Lung microvascular endothelial cell (primary cell): ENCODE measurements around the gene VGLL1. TPM values are rescaled to one million over a fixed set of nuclear protein-coding genes. Genes with fewer than 3 reads are reported as not detected.

Source experiments
- DNase-seq, 2 donors: peaks; one replicate each; pipeline versions ENCODE4 v3.0.0 to v3.0.0-alpha.2; 2010; ENCODE audit warnings: low read depth in 2 of 2
- total RNA-seq: library from RNA; depleted of rRNA; stranded (reverse); fragments of >200 nt; gene quantifications from 2 replicates; pipeline ENCODE4 v1.2.1, GENCODE V29; 2014

The VGLL1 gene
- not detected in 2 replicates for total RNA-seq

GRCh38 chrX:136531951-136532350 lies at the start of gene VGLL1:
Gene VGLL1 (plus strand): TSS chrX:136532215. CDS start chrX:136536021, 3,806 bp downstream.
- DNase-seq = no peak

DNA sequence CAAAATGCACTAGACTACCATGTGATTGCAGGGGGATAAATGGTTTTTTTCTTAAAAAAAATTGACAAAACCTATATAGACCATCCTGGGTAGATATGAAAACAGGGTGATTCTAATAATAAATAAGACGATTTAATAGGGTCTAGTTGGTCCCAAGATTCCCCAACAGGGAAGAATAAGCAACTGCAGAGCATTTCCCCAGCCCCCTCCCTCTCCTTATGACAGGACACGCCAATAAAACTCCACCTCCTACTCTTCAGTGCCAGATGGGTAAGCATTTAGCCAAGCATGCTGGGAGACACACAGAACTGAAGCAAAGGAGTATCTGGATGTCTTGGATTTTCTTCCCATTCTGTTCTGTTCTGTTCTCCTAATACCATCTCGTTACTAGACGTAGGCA lies 44.4 kb upstream of the VGLL1 start, which contains the start of gene BRS3:
Gene BRS3, plus strand, starts transcription at position 301 of the 400 bp plus-strand sequence. CDS start 168 bp downstream, outside the sequence.
- DNase-seq = no peak

DNA sequence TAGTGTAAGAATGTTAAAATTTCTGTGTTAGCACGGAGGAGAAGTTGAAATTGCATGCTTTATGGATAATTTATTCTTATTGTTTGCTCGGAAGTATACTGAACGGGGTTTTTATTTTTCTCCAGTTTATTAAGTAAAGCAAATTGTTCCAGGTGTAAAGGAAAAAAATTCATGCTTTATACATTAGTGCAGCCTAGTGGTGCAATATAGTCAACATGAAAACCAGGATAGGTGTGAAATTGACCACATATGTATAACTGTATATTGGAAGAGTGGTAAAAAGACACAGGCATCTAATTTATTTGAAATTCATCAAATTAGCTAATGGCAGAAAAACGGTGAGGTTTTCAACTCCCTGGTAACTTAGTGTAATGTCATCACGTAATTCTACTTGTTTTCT lies 43.3 kb upstream of the VGLL1 start:
- DNase-seq = no peak

- DNase-seq = no peak
These were observed 40.2 kb upstream of the VGLL1 start for GRCh38 chrX:136491832-136492231.

- DNase-seq = no peak
These were observed 39.0 kb upstream of the VGLL1 start for GRCh38 chrX:136493011-136493410.

GRCh38 chrX:136495043-136495442 lies 37.0 kb upstream of the VGLL1 start:
- DNase-seq = no peak

DNA sequence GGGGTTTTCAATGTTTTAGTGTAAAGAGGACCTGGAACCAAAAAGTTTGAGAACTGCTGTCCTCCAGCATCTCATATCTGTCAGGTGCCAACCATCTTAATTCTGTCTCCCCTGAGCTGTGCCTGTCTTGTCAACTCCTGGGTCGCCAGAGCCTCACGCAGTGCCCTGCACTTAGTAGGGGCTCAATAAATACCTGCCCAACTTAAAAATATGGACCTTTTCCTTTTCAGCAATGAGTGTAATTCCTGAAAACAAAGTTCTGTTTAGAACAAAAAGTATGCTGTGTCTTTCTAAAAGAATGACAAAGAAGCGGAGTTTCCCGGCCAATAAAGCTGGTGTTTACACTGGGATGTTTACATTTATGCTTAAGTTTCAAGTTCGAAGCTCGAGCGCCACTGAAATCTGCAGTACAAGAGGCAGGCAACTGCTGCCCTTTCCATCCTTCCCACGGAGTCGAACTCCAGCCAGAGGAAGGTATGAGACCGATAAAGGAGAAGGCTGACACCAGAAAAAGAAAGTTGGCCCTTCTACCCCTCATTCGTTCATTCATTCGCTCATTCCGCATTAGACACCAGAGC lies 35.7 kb upstream of the VGLL1 start:
- DNase-seq = no peak

DNA sequence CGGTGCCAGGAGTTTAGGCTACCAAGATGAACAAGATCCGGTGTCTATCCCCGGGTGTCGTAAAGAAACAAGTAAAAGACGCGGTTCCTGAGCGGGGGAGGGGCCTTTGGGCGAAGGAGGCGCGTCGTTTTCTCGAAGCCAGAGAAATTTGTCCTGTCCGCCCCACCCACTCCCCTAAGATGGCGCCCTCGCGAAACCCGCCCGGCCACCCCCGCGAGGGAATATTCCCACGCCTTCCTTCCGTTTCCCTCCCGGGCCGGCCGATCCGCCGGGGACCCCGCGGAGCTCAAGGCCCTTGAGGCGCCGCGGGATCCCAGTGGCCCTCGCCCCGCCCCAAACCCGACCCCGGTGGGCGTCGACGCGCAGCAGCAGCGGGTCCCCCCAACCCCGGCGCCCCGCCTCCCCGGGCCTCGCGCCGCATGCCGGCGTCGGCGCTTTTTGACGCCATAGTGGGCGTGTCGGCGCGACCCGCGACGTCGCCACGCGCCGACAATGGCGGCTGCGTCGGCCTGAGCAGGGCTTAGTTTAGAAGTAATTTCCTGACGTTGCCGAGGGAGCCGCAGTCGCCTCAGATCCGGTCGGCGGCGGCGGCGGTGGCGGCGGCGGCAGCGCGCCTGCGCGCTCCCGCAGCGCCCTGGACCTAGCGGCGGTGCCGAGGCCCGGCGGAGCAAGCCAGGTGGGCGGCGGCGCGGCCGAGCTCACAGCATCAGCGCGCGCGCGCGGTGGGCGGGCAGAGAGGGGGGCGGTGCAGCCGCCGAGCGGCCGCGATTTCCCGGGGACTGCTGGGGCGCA lies 35.1 kb upstream of the VGLL1 start:
- peak; percentile 86 to 88 for DNase-seq

- no peak for DNase-seq
These were observed 34.4 kb upstream of the VGLL1 start, which contains the start of gene HTATSF1 for GRCh38 chrX:136497556-136498052. Gene HTATSF1 (plus strand): TSS chrX:136497592. CDS start chrX:136497685, 93 bp downstream.

DNA sequence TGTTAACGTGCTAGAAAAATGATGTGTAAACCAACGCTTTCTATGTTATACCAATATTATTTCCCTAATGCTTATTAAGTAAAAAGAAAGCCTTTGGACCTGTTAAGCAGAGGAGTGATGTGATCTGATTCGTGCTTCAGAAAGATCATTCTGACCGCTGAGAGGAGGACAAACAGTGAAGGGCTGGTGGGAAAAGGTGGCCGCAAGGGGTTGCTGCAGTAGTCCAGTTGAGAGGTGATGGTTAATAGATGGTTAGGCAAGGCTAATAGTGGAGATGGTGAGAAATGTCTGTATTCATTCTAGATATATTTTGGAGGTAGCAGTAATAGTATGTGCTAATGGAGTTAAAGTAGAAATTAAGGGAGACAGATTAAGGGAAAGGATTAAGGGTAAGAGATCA lies 12.9 kb upstream of the VGLL1 start:
- no peak for DNase-seq

GRCh38 chrX:136523770-136524169 lies 8.2 kb upstream of the VGLL1 start:
- no peak for DNase-seq

GRCh38 chrX:136525738-136526606 lies 6.0 kb upstream of the VGLL1 start:
- DNase-seq = peak; percentile 46 to 61

DNA sequence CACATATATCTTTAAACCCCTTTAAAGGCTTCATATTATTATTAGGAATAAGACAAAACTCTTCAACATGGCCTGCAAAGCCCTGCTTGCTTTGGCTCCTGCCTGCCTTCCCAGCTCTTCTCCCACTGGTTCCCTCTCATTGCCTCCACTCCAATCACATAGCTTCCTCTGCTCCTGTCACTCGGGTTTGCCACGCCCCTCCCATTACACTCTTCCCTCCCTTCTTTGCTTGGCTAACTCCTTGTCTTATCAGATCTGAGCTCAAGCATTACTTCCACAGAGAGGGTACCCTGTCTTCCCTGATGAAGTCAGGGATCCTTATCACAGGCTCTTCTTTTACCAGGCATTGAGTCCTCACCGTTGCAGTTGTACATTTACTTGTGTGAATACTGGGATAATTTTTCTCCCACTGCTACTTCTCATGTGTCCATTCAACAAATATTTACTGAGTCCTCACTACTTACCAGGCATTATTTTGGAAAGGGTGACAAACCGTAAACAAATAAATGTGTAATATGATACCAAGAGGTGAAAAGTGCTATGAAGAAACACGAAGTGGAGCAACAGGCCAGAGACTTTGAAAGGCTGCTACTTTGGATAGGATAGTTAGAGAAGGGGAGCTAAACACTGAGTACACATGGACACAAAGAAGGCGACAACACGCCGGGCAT lies 3.2 kb upstream of the VGLL1 start:
- DNase-seq = no peak

- no peak for DNase-seq
These were observed 2.2 kb upstream of the VGLL1 start for GRCh38 chrX:136529795-136530194.

DNA sequence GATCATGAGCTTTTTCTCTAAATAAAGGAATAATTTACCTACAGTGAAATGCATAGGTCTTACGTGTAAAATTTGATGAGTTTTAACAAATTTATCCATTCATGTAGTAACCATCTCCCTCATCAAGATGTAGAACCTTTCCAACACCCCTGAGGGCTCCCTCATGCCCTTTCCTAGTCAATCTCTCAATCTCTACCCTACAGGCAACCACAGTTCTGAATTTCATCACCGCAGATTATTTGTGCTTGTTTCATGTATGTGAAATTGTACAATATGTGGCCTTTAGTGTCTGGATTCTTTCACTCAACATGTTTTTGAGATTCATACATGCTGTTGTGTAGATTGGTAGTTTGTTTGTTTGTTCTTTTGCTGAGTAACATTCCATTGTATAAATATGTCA lies 2.1 kb downstream of the VGLL1 start:
- DNase-seq = no peak

DNA sequence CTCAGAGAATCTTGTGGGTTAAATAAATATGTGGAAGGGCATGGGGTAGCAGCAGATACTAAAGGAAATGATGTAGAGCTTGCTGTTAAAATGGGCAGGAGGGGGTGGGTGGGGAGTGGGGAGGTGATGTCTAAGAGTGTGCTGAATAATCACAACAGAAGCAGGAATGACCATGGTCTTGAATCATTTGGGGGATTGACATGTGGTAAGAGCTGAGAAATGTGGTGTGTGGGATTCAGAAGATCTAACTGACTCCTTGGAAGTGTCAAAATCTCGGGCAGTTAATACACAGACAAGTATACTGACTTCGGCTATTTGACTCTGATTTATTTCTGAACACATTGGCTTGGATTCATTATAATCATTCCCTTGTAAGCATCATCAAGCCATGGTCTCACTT lies 6.8 kb downstream of the VGLL1 start:
- DNase-seq = no peak

DNA sequence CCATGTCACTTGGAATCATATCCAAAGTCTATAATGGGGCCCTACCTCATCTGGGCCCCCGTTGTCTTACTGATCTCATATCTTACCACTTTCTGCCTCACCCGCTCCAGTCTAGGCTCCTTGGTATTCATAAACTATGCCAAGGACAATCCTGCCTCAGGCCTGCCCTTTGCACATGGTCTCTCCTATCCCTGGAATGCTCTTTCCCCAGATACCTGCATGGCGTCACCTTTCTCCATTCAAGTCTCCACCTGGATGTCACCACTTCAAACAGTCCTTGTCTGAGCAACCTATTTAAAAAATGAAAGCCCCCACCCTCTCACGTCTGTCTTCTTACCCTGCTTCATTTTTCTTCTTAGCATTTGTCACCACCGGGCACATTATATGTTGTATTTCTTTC lies 8.2 kb downstream of the VGLL1 start:
- DNase-seq = no peak

DNA sequence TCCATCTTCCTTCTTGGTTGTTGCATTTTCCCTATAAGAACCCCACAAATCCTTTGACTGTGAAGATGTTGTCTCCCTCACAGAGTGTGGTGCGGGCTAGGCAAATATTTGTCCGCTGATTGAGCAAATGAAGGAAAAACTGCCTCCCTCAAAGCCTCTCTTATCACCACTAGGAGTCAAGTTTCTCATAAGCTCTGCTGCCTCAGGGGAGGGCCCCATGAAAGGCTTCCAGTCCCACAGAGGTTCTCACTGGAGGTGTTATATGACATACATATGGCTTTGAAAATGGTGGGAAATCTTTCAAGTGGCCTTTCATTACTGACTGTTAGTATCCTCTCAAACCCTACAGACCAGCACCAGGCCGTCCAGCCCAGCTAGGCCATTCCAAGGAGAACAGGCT lies 9.3 kb downstream of the VGLL1 start:
- no peak for DNase-seq

DNA sequence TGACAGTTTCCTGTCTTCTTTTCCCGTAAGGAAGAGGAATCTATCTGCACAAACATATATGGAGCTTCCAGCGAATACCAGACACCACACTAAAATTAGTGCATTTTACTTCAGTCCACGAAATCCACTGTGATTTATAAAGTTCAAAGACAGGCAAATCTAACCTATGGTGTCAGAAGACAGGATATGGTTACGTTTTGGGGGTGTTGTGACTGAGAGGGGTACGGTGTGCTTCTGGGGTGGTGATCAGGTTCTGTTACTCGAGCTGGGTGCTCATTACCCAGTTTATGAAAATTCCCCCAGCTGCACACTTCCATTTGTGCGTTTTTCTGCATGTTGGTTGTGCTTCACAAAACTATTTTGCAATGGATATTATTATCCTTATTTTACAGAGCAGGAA lies 10.3 kb downstream of the VGLL1 start:
- DNase-seq = no peak

GRCh38 chrX:136546371-136546781 lies 14.4 kb downstream of the VGLL1 start:
- no peak for DNase-seq

GRCh38 chrX:136549226-136549625 lies 17.2 kb downstream of the VGLL1 start:
- no peak for DNase-seq
